Fibroblast of the aortic adventitia (primary cell): Measurements from ENCODE around the gene SLC1A7. TPM values are rescaled to one million over a fixed set of nuclear protein-coding genes. Genes with fewer than 3 reads are reported as not detected.

Experiments
- DNase-seq: peaks from one replicate; pipeline ENCODE4 v3.0.0-alpha.2; 2010; ENCODE audit warnings: low read depth
- H3K4me3 ChIP-seq: 2 replicates; pipeline ENCODE4 v1.5.1; 2011; ENCODE audit warnings: low read depth, mild to moderate bottlenecking, control low read depth, low read length, moderate library complexity
- small RNA-seq: library from RNA; depleted of rRNA; stranded (forward); fragments of <200 nt; gene quantifications from one replicate; pipeline ENCODE3, GENCODE V24; 2012
- total RNA-seq: library from RNA; depleted of rRNA; stranded (reverse); fragments of >200 nt; gene quantifications from 2 replicates; pipeline ENCODE4 v1.2.3, GENCODE V29; 2012; ENCODE audit warnings: low replicate concordance
- TF ChIP-seq, protein P1 (sequence below): IDR thresholded peaks from 2 replicates; pipeline ENCODE4 v1.5.1; 2011; ENCODE audit warnings: mild to moderate bottlenecking, low read length, control low read depth, inconsistent platforms; ENCODE audit not compliant: insufficient read depth

Gene SLC1A7
- total RNA-seq, 1 donor = 3.8 TPM

GRCh38 chr1:53046930-53047329 is 95.5 kb downstream of the SLC1A7 start:
- TF ChIP-seq, protein P1, sequence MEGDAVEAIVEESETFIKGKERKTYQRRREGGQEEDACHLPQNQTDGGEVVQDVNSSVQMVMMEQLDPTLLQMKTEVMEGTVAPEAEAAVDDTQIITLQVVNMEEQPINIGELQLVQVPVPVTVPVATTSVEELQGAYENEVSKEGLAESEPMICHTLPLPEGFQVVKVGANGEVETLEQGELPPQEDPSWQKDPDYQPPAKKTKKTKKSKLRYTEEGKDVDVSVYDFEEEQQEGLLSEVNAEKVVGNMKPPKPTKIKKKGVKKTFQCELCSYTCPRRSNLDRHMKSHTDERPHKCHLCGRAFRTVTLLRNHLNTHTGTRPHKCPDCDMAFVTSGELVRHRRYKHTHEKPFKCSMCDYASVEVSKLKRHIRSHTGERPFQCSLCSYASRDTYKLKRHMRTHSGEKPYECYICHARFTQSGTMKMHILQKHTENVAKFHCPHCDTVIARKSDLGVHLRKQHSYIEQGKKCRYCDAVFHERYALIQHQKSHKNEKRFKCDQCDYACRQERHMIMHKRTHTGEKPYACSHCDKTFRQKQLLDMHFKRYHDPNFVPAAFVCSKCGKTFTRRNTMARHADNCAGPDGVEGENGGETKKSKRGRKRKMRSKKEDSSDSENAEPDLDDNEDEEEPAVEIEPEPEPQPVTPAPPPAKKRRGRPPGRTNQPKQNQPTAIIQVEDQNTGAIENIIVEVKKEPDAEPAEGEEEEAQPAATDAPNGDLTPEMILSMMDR = no peak
- H3K4me3 ChIP-seq = no peak overlapping the region
- DNase-seq = peak; percentile 86

- TF ChIP-seq, protein P1 = no peak
- no peak overlapping the region for H3K4me3 ChIP-seq
- DNase-seq = no peak
These were observed 97.5 kb downstream of the SLC1A7 start for GRCh38 chr1:53044926-53045325.

DNA sequence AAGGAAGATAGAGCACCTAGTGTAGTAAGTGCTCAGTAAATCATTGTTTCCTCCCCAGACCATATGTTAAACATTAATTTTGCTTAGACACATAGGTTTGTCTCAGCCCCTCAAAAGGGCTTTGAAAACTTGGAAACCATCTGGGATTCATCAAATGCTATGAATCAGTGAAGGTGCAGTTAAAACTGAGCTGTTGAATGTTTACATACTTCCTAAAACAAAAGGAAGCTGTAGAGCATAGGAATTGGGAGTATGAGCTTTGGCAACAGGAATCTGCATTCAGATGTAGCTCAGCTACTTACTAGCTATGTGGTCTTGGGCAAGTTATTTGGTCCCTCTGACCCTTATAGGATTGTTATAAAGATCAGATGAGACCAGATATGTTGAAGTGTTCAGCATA is 99.2 kb downstream of the SLC1A7 start:
- TF ChIP-seq, protein P1 = no peak
- H3K4me3 ChIP-seq = no peak overlapping the region
- DNase-seq = peak; percentile 95

DNA sequence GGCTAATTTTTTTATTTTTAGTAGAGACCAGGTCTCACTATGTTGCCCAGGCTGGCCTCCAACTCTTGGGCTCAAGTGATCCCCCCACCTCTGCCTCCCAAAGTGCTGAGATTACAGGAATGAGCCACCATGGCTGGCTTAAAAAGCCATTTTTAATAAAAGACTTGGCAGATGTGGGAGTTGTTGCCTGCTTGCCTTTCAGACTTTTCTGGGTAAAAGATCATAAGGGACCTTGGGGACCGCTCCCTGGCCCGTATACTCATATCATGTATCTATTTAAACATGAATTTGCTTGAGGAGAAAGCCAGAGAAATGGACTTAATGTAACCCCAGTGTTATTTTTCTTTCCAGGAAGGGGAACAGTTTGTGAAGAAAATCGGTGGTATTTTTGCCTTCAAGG is 103.9 kb downstream of the SLC1A7 start:
- no peak for DNase-seq
- TF ChIP-seq, protein P1 = no peak
- H3K4me3 ChIP-seq = no peak overlapping the region

Small RNA genes lying within 50 kb of the gene (small RNA-seq; reads per million reads assigned to genes)
- gene HIGD1AP11 = not detected

Other genes with a start within 250 kb of the SLC1A7 start
- gene ECHDC2, start 220.9 kb downstream of the SLC1A7 start, total RNA-seq = 14.7 and 39.9 TPM in 2 replicates
- 188 and 507 TPM in 2 replicates for gene SCP2, start 215.4 kb downstream of the SLC1A7 start, total RNA-seq
- 47.5 and 176 TPM in 2 replicates for gene PODN, start 80.4 kb downstream of the SLC1A7 start, total RNA-seq
- gene CPT2, start 54.2 kb upstream of the SLC1A7 start, total RNA-seq = 7.5 and 14.7 TPM in 2 replicates
- gene CZIB, start 78.0 kb upstream of the SLC1A7 start, total RNA-seq = 49.9 and 66.6 TPM in 2 replicates
- 3.8 and 24.2 TPM in 2 replicates for gene MAGOH, start 95.9 kb upstream of the SLC1A7 start, total RNA-seq
- gene LRP8, start 185.4 kb upstream of the SLC1A7 start, total RNA-seq = 8.6 and 13.6 TPM in 2 replicates